Measurements from ENCODE around the gene PTPRK.

The PTPRK gene

GRCh38 chr6:128172081-128172480 lies 348.3 kb downstream of the PTPRK start:
- DNase-seq, result no peak

- no peak for DNase-seq
Observed at GRCh38 chr6:128171182-128171581, 349.2 kb downstream of the PTPRK start.

- DNase-seq, result no peak
Observed at GRCh38 chr6:128168244-128168643, 352.2 kb downstream of the PTPRK start.

- DNase-seq, result no peak
Observed at GRCh38 chr6:128167552-128167951, 352.8 kb downstream of the PTPRK start.

- no peak for DNase-seq
Observed at GRCh38 chr6:128164254-128164653, 356.1 kb downstream of the PTPRK start.

- no peak for DNase-seq
Observed at GRCh38 chr6:128162423-128162822, 358.0 kb downstream of the PTPRK start.

GRCh38 chr6:128161839-128162238 lies 358.6 kb downstream of the PTPRK start:
- DNase-seq, result no peak

- no peak for DNase-seq
Observed at GRCh38 chr6:128161263-128161662, 359.1 kb downstream of the PTPRK start.

- no peak for DNase-seq
Observed at GRCh38 chr6:128158496-128158895, 361.9 kb downstream of the PTPRK start.

- no peak for DNase-seq
Observed at GRCh38 chr6:128156321-128157111, 363.9 kb downstream of the PTPRK start.

GRCh38 chr6:128155826-128156225 lies 364.6 kb downstream of the PTPRK start:
- no peak for DNase-seq

GRCh38 chr6:128152551-128152950 lies 367.8 kb downstream of the PTPRK start:
- DNase-seq, result no peak

GRCh38 chr6:128150376-128150775 lies 370.0 kb downstream of the PTPRK start:
- no peak for DNase-seq

- DNase-seq, result no peak
Observed at GRCh38 chr6:128149796-128150195, 370.6 kb downstream of the PTPRK start.

- no peak for DNase-seq
Observed at GRCh38 chr6:128144320-128144719, 376.1 kb downstream of the PTPRK start.

- DNase-seq, result no peak
Observed at GRCh38 chr6:128141932-128142331, 378.5 kb downstream of the PTPRK start.

- no peak for DNase-seq
Observed at GRCh38 chr6:128139519-128139918, 380.9 kb downstream of the PTPRK start.

GRCh38 chr6:128138694-128139093 lies 381.7 kb downstream of the PTPRK start:
- no peak for DNase-seq

- DNase-seq, result no peak
Observed at GRCh38 chr6:128135325-128135724, 385.1 kb downstream of the PTPRK start.

GRCh38 chr6:128131566-128131965 lies 388.8 kb downstream of the PTPRK start:
- no peak for DNase-seq

- no peak for DNase-seq
Observed at GRCh38 chr6:128131036-128131435, 389.4 kb downstream of the PTPRK start.

GRCh38 chr6:128129679-128130078 lies 390.7 kb downstream of the PTPRK start:
- DNase-seq, result no peak

GRCh38 chr6:128127650-128128049 lies 392.7 kb downstream of the PTPRK start:
- DNase-seq, result no peak

GRCh38 chr6:128124713-128125112 lies 395.7 kb downstream of the PTPRK start:
- DNase-seq, result no peak

- no peak for DNase-seq
Observed at GRCh38 chr6:128121610-128122009, 398.8 kb downstream of the PTPRK start.

Data from NCI-H1105 (cell line).